Endodermal cell (in vitro differentiated cells): ENCODE data around the gene ABAT. TPM values are rescaled to one million over a fixed set of nuclear protein-coding genes. Genes with fewer than 3 reads are reported as not detected.
A peak's percentile ranks its signal among the peaks of the same experiment; 100 is the strongest.

Source experiments
- DNase-seq: peaks from one replicate; pipeline ENCODE4 v3.0.0-alpha.2; 2017
- H3K27ac ChIP-seq: 2 replicates; pipeline ENCODE4 v1.5.1; 2013; ENCODE audit warnings: mild to moderate bottlenecking, low read depth, low read length, moderate library complexity
- H3K27me3 ChIP-seq: 2 replicates; pipeline ENCODE4 v1.6.1; 2013; ENCODE audit warnings: mild to moderate bottlenecking, low read length, moderate library complexity; ENCODE audit not compliant: insufficient read depth, control insufficient read depth, poor library complexity, severe bottlenecking
- H3K36me3 ChIP-seq: 2 replicates; pipeline ENCODE4 v1.7.0; 2013; ENCODE audit warnings: mild to moderate bottlenecking, low read length, moderate library complexity; ENCODE audit not compliant: control insufficient read depth, insufficient read depth
- H3K4me1 ChIP-seq: one replicate; pipeline ENCODE4 v1.7.0; 2013; ENCODE audit warnings: low read length; ENCODE audit not compliant: control insufficient read depth, insufficient read depth
- H3K4me3 ChIP-seq: 2 replicates; pipeline ENCODE4 v1.5.1; 2013; ENCODE audit warnings: mild to moderate bottlenecking, low read length, moderate library complexity
- H3K9ac ChIP-seq: 2 replicates; pipeline ENCODE4 v1.6.1; 2013; ENCODE audit warnings: mild to moderate bottlenecking, low read length, moderate library complexity; ENCODE audit not compliant: poor library complexity, severe bottlenecking; ENCODE audit errors: extremely low read depth
- H3K9me3 ChIP-seq: 2 replicates; pipeline ENCODE4 v1.6.1; 2013; ENCODE audit warnings: mild to moderate bottlenecking, low read length, moderate library complexity; ENCODE audit not compliant: control insufficient read depth
- H3K27ac Mint-ChIP-seq: 2 replicates; pipeline ENCODE4 v1.8.0; 2020; ENCODE audit warnings: mixed read lengths
- H3K27me3 Mint-ChIP-seq: 2 replicates; pipeline ENCODE4 v1.8.0; 2021; ENCODE audit warnings: mild to moderate bottlenecking, mixed read lengths; ENCODE audit not compliant: insufficient read depth
- H3K36me3 Mint-ChIP-seq: 2 replicates; pipeline ENCODE4 v1.8.0; 2020; ENCODE audit warnings: low read depth, mixed read lengths
- H3K4me1 Mint-ChIP-seq: 2 replicates; pipeline ENCODE4 v1.8.0; 2020; ENCODE audit warnings: mixed read lengths
- H3K4me3 Mint-ChIP-seq: 2 replicates; pipeline ENCODE4 v1.8.0; 2020; ENCODE audit warnings: mild to moderate bottlenecking, moderate library complexity, mixed read lengths
- H3K9me3 Mint-ChIP-seq: 2 replicates; pipeline ENCODE4 v1.8.0; 2020; ENCODE audit warnings: mild to moderate bottlenecking, mixed read lengths
- CTCF ChIP-seq: fragments of 200-600 bp; sonication (generic); conservative IDR thresholded peaks from 2 replicates; pipeline ENCODE4 v1.5.0; 2021; ENCODE audit warnings: antibody characterized with exemption, mild to moderate bottlenecking
- WGBS, 2 experiments: methylation state at CpG; one replicate each; pipeline versions ENCODE4 v1.1.5 to v1.1.7; 2013; ENCODE audit warnings: missing lambda C conversion rate in 2 of 2, mixed read lengths in 1 of 2; ENCODE audit not compliant: insufficient coverage in 1 of 2, insufficient read length in 1 of 2; 5-methylcytosine and 5-hydroxymethylcytosine counted together
- total RNA-seq, 2 donors: library from RNA; stranded (reverse); fragmentation: NEBNext Ultra II Directional in 1 of 2; extraction: Animal tissue kit (Norgen Biotek cat#: 25700) in 1 of 2; gene quantifications; 2 replicates in 1 of 2; 3 replicates in 1 of 2; pipeline ENCODE4 v1.2.1, GENCODE V29; 2021

Gene ABAT
- total RNA-seq, 2 donors from 2014 or later: 9.7 to 13.6 TPM

DNA sequence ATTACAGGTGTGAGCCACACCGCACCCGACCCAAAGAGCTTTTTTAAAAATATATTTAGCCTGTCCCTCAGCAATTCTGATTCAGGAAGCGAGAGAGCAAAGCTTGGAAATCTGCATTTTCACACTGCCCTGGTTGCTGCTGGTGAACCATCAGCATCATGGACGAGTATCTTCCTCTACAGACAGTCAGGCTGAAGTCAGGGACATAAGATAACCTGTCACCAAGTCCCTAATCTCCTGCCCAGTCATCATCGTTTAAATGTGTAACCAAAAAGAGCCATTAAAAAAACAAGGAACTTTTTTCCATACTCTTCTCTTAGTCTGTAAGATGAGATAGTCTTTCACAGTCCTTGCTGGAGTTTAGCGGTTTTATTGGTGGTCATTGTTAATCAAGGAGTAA, 129.9 kb downstream of the ABAT start:
- Histone ChIP-seq H3K4me1 (no peaks in the 10 kb centered on the region), H3K27me3 (no peaks in the 10 kb centered on the region), H3K9me3 (no peaks in the 10 kb centered on the region), H3K9ac (no peak overlapping the region), H3K36me3 (peaks cover 92% of the 10 kb centered on the region), H3K4me3 (no peak overlapping the region), H3K27ac (no peak overlapping the region)
- no peak for DNase-seq
- H3K27me3 Mint-ChIP-seq: no peaks in the 10 kb centered on the region
- H3K4me1 Mint-ChIP-seq: peaks cover under 1% of the 10 kb centered on the region
- no peak overlapping the region for H3K27ac Mint-ChIP-seq
- H3K9me3 Mint-ChIP-seq: no peaks in the 10 kb centered on the region
- WGBS, 2 experiments: 95 to 100% methylated on average over 5 to 6 of the region's 6 CpGs
- TF ChIP-seq CTCF: no peak
- peaks cover 60% of the 10 kb centered on the region for H3K36me3 Mint-ChIP-seq
- no peak overlapping the region for H3K4me3 Mint-ChIP-seq

DNA sequence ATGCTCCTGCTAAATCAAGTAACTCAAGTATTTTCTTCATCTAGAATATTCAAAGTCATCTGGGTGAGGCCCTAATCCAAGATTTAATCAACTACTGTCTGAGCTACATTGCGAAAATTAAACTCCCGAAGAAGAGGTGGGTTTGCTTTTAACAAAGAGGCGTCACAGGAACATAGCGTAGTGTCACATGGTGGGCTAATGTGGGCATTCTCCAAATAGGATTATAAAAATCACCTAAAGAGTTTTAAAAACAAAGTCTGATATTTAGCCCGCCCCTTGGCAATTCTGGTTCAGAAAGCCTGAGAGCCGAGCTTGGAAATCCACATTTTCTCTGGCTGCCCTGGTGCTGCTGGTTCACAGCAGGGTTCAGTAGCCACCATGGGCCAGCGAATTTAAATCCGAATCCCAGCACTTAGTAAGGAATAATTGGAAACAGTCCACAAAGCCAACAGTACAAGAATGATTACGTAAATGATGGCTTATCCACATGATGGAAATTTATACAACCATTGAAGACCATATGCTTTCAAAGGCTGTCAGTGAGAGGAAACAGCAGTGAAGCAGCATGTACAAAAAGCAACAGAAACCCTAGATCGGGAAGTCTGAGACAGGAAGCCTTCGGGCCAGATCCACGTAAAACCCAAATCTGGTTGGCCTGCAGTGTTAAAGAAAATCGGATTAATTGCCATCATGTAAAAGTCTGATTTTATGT, 132.0 kb downstream of the ABAT start:
- Histone ChIP-seq H3K9ac (no peak overlapping the region), H3K36me3 (peaks cover 91% of the 10 kb centered on the region), H3K4me3 (no peak overlapping the region), H3K27me3 (no peaks in the 10 kb centered on the region), H3K9me3 (no peaks in the 10 kb centered on the region), H3K4me1 (no peaks in the 10 kb centered on the region), H3K27ac (no peak overlapping the region)
- H3K27ac Mint-ChIP-seq: no peak overlapping the region
- 94 to 96% methylated on average over 13 of the region's 13 CpGs for WGBS, 2 experiments
- H3K9me3 Mint-ChIP-seq: no peaks in the 10 kb centered on the region
- no peak for TF ChIP-seq CTCF
- H3K36me3 Mint-ChIP-seq: peaks cover 74% of the 10 kb centered on the region
- DNase-seq: no peak
- H3K4me1 Mint-ChIP-seq: no peaks in the 10 kb centered on the region
- H3K27me3 Mint-ChIP-seq: no peaks in the 10 kb centered on the region
- H3K4me3 Mint-ChIP-seq: no peak overlapping the region

DNA sequence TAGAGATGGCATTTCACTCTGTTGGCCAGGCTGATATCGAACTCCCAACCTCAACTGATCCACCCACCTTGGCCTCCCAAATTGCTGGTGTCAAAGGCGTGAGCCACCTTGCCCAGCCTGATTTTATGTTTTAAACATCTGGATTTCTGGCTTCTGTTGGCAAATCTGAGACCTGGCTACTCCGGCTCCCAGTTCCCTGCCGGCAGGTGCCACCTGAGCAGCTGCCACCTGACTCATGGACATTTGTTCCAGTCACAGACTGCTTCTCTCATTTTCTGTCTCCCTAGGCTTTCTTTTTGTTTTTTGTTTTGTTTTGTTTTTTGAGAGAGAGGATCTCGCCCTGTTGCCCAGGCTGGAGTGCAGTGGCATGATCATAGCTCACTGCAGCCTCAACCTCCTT, 132.8 kb downstream of the ABAT start:
- 91 to 95% methylated on average over 4 to 5 of the region's 5 CpGs for WGBS, 2 experiments

More for the DNA sequence above, 132.8 kb downstream of the ABAT start:
- Mint-ChIP-seq H3K4me1 (no peaks in the 10 kb centered on the region), H3K27me3 (no peaks in the 10 kb centered on the region), H3K27ac (peak overlapping the region; percentile 74), H3K9me3 (no peaks in the 10 kb centered on the region), H3K36me3 (peaks cover 76% of the 10 kb centered on the region), H3K4me3 (no peak overlapping the region)
- Histone ChIP-seq H3K9me3 (no peaks in the 10 kb centered on the region), H3K27me3 (no peaks in the 10 kb centered on the region), H3K27ac (no peak overlapping the region), H3K36me3 (peaks cover 91% of the 10 kb centered on the region), H3K4me1 (no peaks in the 10 kb centered on the region), H3K4me3 (no peak overlapping the region), H3K9ac (no peak overlapping the region)
- DNase-seq: no peak
- no peak for TF ChIP-seq CTCF
